Fibroblast of lung (primary cell): ENCODE results near the gene RNASE7. TPM values are rescaled to one million over a fixed set of nuclear protein-coding genes. Genes with fewer than 3 reads are reported as not detected.

Experiments used
- DNase-seq, 2 donors: peaks; one replicate each; pipeline versions ENCODE4 v3.0.0 to v3.0.0-alpha.2; 2010; ENCODE audit warnings: low read depth in 2 of 2
- H2AFZ ChIP-seq: 2 replicates; pipeline ENCODE4 v1.5.1; 2012; ENCODE audit warnings: low read length, control low read depth, inconsistent platforms
- H3K27ac ChIP-seq: 2 replicates; pipeline ENCODE4 v1.5.1; 2011; ENCODE audit warnings: low read length, control low read depth; ENCODE audit not compliant: insufficient read depth
- H3K27me3 ChIP-seq: 2 replicates; pipeline ENCODE4 v1.5.1; 2011; ENCODE audit warnings: mild to moderate bottlenecking, low read length; ENCODE audit not compliant: control insufficient read depth, insufficient read depth
- H3K36me3 ChIP-seq: 2 replicates; pipeline ENCODE4 v1.5.1; 2011; ENCODE audit warnings: low read length; ENCODE audit not compliant: control insufficient read depth, insufficient read depth
- H3K4me1 ChIP-seq: 2 replicates; pipeline ENCODE4 v1.5.1; 2011; ENCODE audit warnings: low read length; ENCODE audit not compliant: control insufficient read depth, insufficient read depth; ENCODE audit errors: extremely low read depth
- H3K4me2 ChIP-seq: 2 replicates; pipeline ENCODE4 v1.5.1; 2011; ENCODE audit warnings: low read length, control low read depth; ENCODE audit not compliant: insufficient read depth; ENCODE audit errors: extremely low read depth
- H3K4me3 ChIP-seq, 4 experiments: fragments of 200-600 bp in 1 of 4; sonication (generic) in 1 of 4; replicated peaks in 1 of 4; 2 replicates each; pipeline ENCODE4 v1.5.1; 2011 to 2016; ENCODE audit warnings: low read length in 4 of 4, low read depth in 3 of 4, mild to moderate bottlenecking in 3 of 4, control low read depth in 2 of 4, inconsistent platforms in 1 of 4, mixed read lengths in 1 of 4; ENCODE audit not compliant: insufficient read depth in 1 of 4; ENCODE audit errors: control extremely low read depth in 1 of 4
- H3K79me2 ChIP-seq: 2 replicates; pipeline ENCODE4 v1.5.1; 2012; ENCODE audit warnings: mild to moderate bottlenecking, low read length, inconsistent platforms; ENCODE audit not compliant: control insufficient read depth, insufficient read depth
- H3K9ac ChIP-seq: 2 replicates; pipeline ENCODE4 v1.5.1; 2011; ENCODE audit warnings: mild to moderate bottlenecking, low read length, control low read depth; ENCODE audit not compliant: insufficient read depth
- H3K9me3 ChIP-seq: 2 replicates; pipeline ENCODE4 v1.5.1; 2012; ENCODE audit warnings: low read depth, low read length; ENCODE audit not compliant: control insufficient read depth, insufficient read depth
- H4K20me1 ChIP-seq: 2 replicates; pipeline ENCODE4 v1.5.1; 2011; ENCODE audit warnings: low read length; ENCODE audit not compliant: control insufficient read depth, insufficient read depth; ENCODE audit errors: extremely low read depth
- EZH2 ChIP-seq: IDR thresholded peaks from 2 replicates; pipeline ENCODE4 v1.5.1; 2012; ENCODE audit warnings: low read length, control low read depth, mild to moderate bottlenecking; ENCODE audit errors: missing control alignments
- polyA plus RNA-seq, 2 donors: library from polyadenylated mRNA; depleted of rRNA in 1 of 2; stranded (reverse) in 1 of 2; unstranded in 1 of 2; fragments of >200 nt; gene quantifications; 2 replicates each; pipeline ENCODE4 v1.2.1, GENCODE V29; 2011 to 2012; ENCODE audit warnings: missing spikeins in 1 of 2
- total RNA-seq: library from RNA; depleted of rRNA; stranded (reverse); fragments of >200 nt; gene quantifications from 2 replicates; pipeline ENCODE4 v1.2.1, GENCODE V29; 2014
- TF ChIP-seq, protein P1 (sequence below), 2 donors: IDR thresholded peaks in 1 of 2; conservative IDR thresholded peaks in 1 of 2; 1 replicate in 1 of 2; 2 replicates in 1 of 2; pipeline ENCODE4 v1.5.1; 2011 to 2012; ENCODE audit warnings: low read length in 2 of 2, control low read depth in 1 of 2, inconsistent platforms in 1 of 2, low read depth in 1 of 2, mild to moderate bottlenecking in 1 of 2

RNASE7 gene
- total and polyA plus RNA-seq, 2 donors (not counting 1 experiment from before 2014, with no cell fraction given), result not detected

DNA sequence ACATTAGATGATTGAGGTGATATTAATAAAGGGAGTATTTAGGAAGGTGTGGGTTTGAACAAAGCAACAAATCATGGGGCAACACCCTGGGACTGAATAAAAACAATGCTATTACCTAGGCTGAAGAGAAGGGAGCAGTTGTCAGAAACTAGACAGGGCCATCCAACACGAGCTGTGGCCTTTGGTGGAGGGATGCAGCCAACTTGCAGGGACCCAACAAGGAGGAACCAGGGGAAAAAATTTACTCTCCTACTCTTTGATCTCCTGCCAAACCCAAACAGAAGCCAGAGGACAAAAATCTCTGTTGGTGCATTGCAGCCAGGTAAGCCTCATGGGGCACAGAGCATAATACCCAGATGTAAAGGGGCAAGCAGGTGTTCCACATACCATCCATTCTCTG lies 31.0 kb upstream of the RNASE7 start:
- Histone ChIP-seq H3K27me3 (peaks cover 10% of the 10 kb centered on the region), H3K4me3 (no peak overlapping the region), H3K36me3 (no peaks in the 10 kb centered on the region), H4K20me1 (no peaks in the 10 kb centered on the region), H3K27ac (no peak overlapping the region), H3K4me1 (no peaks in the 10 kb centered on the region), H3K9ac (no peak overlapping the region), H3K9me3 (no peaks in the 10 kb centered on the region), H2AFZ (no peak overlapping the region), H3K4me2 (no peak overlapping the region), H3K79me2 (no peaks in the 10 kb centered on the region)
- TF ChIP-seq, protein P1, sequence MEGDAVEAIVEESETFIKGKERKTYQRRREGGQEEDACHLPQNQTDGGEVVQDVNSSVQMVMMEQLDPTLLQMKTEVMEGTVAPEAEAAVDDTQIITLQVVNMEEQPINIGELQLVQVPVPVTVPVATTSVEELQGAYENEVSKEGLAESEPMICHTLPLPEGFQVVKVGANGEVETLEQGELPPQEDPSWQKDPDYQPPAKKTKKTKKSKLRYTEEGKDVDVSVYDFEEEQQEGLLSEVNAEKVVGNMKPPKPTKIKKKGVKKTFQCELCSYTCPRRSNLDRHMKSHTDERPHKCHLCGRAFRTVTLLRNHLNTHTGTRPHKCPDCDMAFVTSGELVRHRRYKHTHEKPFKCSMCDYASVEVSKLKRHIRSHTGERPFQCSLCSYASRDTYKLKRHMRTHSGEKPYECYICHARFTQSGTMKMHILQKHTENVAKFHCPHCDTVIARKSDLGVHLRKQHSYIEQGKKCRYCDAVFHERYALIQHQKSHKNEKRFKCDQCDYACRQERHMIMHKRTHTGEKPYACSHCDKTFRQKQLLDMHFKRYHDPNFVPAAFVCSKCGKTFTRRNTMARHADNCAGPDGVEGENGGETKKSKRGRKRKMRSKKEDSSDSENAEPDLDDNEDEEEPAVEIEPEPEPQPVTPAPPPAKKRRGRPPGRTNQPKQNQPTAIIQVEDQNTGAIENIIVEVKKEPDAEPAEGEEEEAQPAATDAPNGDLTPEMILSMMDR (conservative IDR thresholded peaks at IDR 0.05 in 1 of 2, IDR thresholded peaks at IDR 0.05 in 1 of 2; ENCODE audit: low read depth in 1 of 2, low read length in 2 of 2), result no peak
- peak; percentile 26 for TF ChIP-seq EZH2
- DNase-seq, result no peak

DNA sequence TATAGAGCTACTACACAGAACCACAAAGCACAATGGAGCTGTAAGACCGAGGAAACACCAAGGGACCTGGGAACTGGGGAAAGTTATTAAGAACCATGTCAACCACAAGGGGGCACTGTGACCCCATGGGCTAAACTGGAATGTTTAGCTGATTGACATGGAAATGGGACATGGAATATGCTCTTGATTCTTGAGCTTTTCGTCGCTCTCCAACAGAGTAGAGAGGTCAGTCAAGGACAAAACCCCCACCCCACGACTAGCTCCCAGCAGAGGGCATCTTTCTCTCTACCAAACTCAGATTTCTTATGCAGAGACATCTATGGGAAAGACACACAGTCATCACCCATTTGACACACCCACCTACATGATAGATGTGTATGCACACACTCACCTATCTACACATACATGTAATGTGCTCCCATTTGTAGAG lies 27.4 kb upstream of the RNASE7 start:
- Histone ChIP-seq H2AFZ (no peak overlapping the region), H3K4me1 (no peaks in the 10 kb centered on the region), H4K20me1 (no peaks in the 10 kb centered on the region), H3K4me3 (no peak overlapping the region), H3K9me3 (no peaks in the 10 kb centered on the region), H3K27me3 (peaks cover 12% of the 10 kb centered on the region), H3K4me2 (no peak overlapping the region), H3K27ac (no peak overlapping the region), H3K79me2 (no peaks in the 10 kb centered on the region), H3K36me3 (no peaks in the 10 kb centered on the region), H3K9ac (no peak overlapping the region)
- DNase-seq, result peak; percentile 64 to 87
- no peak for TF ChIP-seq EZH2
- TF ChIP-seq, protein P1 (conservative IDR thresholded peaks at IDR 0.05 in 1 of 2, IDR thresholded peaks at IDR 0.05 in 1 of 2; ENCODE audit: low read depth in 1 of 2, low read length in 2 of 2), result peak; percentile 87 to 94

DNA sequence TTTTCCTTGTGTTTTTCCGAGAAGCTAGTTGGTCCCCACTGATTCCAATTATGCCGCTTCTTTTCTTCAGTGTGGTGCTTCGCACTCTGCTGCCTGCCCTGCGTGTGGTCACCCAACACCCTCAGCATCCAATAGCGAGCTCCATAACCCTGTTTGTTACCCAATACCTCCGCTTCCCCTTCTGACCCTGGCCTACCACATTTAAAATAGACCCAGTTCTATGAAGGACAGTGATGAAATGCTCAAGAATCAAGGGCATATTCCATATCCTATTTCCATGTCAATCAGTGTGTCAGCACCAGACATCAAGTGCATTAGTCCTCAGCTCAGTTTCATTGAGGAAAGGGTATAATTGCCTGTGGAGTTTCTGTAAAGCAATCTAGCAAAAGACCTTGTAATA lies 26.9 kb upstream of the RNASE7 start:
- Histone ChIP-seq H2AFZ (no peak overlapping the region), H3K9me3 (no peaks in the 10 kb centered on the region), H4K20me1 (no peaks in the 10 kb centered on the region), H3K4me2 (no peak overlapping the region), H3K9ac (no peak overlapping the region), H3K27ac (no peak overlapping the region), H3K27me3 (peaks cover 13% of the 10 kb centered on the region), H3K79me2 (no peaks in the 10 kb centered on the region), H3K36me3 (no peaks in the 10 kb centered on the region), H3K4me3 (no peak overlapping the region), H3K4me1 (no peaks in the 10 kb centered on the region)
- no peak for TF ChIP-seq EZH2
- TF ChIP-seq, protein P1 (conservative IDR thresholded peaks at IDR 0.05 in 1 of 2, IDR thresholded peaks at IDR 0.05 in 1 of 2; ENCODE audit: low read depth in 1 of 2, low read length in 2 of 2), result no peak
- DNase-seq, result no peak
